Caco-2 (cell line): Measurements from ENCODE around the gene USHBP1. TPM values are rescaled to one million over a fixed set of nuclear protein-coding genes. Genes with fewer than 3 reads are reported as not detected.
A peak's percentile ranks its signal among the peaks of the same experiment; 100 is the strongest.

Experiments
- BruUV-seq: library from RNA; stranded (reverse); fragments of 400-500 nt; replicated peaks from 2 replicates; lab custom pipeline; 2021; lab: Mats Ljungman, UMichigan
- CTCF ChIA-PET: fragments of 300-600 bp; sonication (Branson Sonifier 250); formaldehyde crosslinking; loops from one replicate; lab custom pipeline; 2022; ENCODE audit warnings: antibody characterized with exemption; lab: Charles Lee
- POLR2A ChIA-PET: fragments of 300-600 bp; sonication (Branson Sonifier 250); formaldehyde crosslinking; loops from one replicate; lab custom pipeline; 2022; ENCODE audit warnings: antibody characterized with exemption; lab: Charles Lee
- DNase-seq, 2 experiments: peaks; one replicate each; pipeline versions ENCODE4 v3.0.0 to v3.0.0-alpha.2; 2020 to 2022
- H3K27me3 ChIP-seq: replicated peaks from 2 replicates; pipeline ENCODE4 v1.6.0; 2011; ENCODE audit warnings: low read length; ENCODE audit not compliant: control insufficient read depth, insufficient read depth
- H3K36me3 ChIP-seq: 2 replicates; pipeline ENCODE4 v1.5.1; 2011; ENCODE audit warnings: low read length; ENCODE audit not compliant: control insufficient read depth, insufficient read depth
- H3K4me1 ChIP-seq: fragments of 250-450 bp; sonication (Bioruptor Pico); 2 replicates; pipeline ENCODE4 v1.5.1; 2020; ENCODE audit warnings: mild to moderate bottlenecking
- H3K4me3 ChIP-seq: 2 replicates; pipeline ENCODE4 v1.5.1; 2011; ENCODE audit warnings: low read depth, mild to moderate bottlenecking, control low read depth, low read length
- H3K9me3 ChIP-seq: fragments of 250-450 bp; sonication (Bioruptor Pico); 2 replicates; pipeline ENCODE4 v1.5.1; 2020; ENCODE audit warnings: mild to moderate bottlenecking, moderate library complexity
- H3K27ac Mint-ChIP-seq: one replicate; pipeline ENCODE4 v1.8.0; 2022; ENCODE audit warnings: mixed read lengths; ENCODE audit not compliant: unreplicated experiment
- H3K27me3 Mint-ChIP-seq: one replicate; pipeline ENCODE4 v1.8.0; 2022; ENCODE audit warnings: mixed read lengths; ENCODE audit not compliant: insufficient read depth, unreplicated experiment
- H3K36me3 Mint-ChIP-seq: one replicate; pipeline ENCODE4 v1.8.0; 2022; ENCODE audit warnings: mild to moderate bottlenecking, mixed read lengths; ENCODE audit not compliant: insufficient read depth, unreplicated experiment
- H3K4me1 Mint-ChIP-seq: one replicate; pipeline ENCODE4 v1.8.0; 2022; ENCODE audit warnings: low read depth, mixed read lengths; ENCODE audit not compliant: unreplicated experiment
- H3K4me3 Mint-ChIP-seq: one replicate; pipeline ENCODE4 v1.8.0; 2022; ENCODE audit warnings: mild to moderate bottlenecking, moderate library complexity, mixed read lengths; ENCODE audit not compliant: unreplicated experiment
- H3K9me3 Mint-ChIP-seq: one replicate; pipeline ENCODE4 v1.8.0; 2022; ENCODE audit warnings: mixed read lengths; ENCODE audit not compliant: unreplicated experiment
- CTCF ChIP-seq, 2 experiments: fragments of 200-600 bp in 1 of 2; IDR thresholded peaks; 1 replicate in 1 of 2; 2 replicates in 1 of 2; pipeline versions ENCODE4 v1.5.1 to v1.8.0; 2011 to 2022; ENCODE audit warnings: antibody characterized with exemption in 1 of 2, control low read depth in 1 of 2, inconsistent platforms in 1 of 2, low read depth in 1 of 2, low read length in 1 of 2, mild to moderate bottlenecking in 1 of 2, moderate library complexity in 1 of 2; ENCODE audit not compliant: insufficient read depth in 1 of 2, severe bottlenecking in 1 of 2, unreplicated experiment in 1 of 2
- intact Hi-C: fragments of 100-400 bp; cut with micrococcal nuclease; formaldehyde crosslinking; loops from one replicate; pipeline ENCODE4 v1.10.0; 2022; ENCODE audit not compliant: unreplicated experiment
- total RNA-seq: library from RNA; stranded (reverse); gene quantifications from 2 replicates; pipeline ENCODE4 v1.2.3, GENCODE V29; 2022

Gene USHBP1
- total RNA-seq, 1 experiment from 2014 or later, result not detected

GRCh38 chr19:17312189-17313113, 47.9 kb upstream of the USHBP1 start:
- no peak for TF ChIP-seq CTCF (IDR thresholded peaks at IDR 0.05; ENCODE audit: insufficient read depth in 1 of 2, low read depth in 1 of 2, low read length in 1 of 2, severe bottlenecking in 1 of 2, unreplicated experiment in 1 of 2)
- ChIA-PET CTCF (interaction anchor here (0.9 to 1.7 kb wide), 2 partner anchors 17 to 20 kb away, joined by 3 to 7 read pairs; no protein-coding TSS in a partner anchor), POLR2A (no interaction called here)
- Mint-ChIP-seq H3K4me1 (peaks cover 19% of the 10 kb centered on the region), H3K36me3 (peaks cover 64% of the 10 kb centered on the region), H3K27ac (peak overlapping the region; percentile 84), H3K9me3 (no peaks in the 10 kb centered on the region), H3K27me3 (no peaks in the 10 kb centered on the region), H3K4me3 (peak overlapping the region; percentile 53)
- Histone ChIP-seq H3K27me3 (no peaks in the 10 kb centered on the region), H3K36me3 (peaks cover 6% of the 10 kb centered on the region), H3K9me3 (no peaks in the 10 kb centered on the region), H3K4me3 (no peak overlapping the region), H3K4me1 (peaks cover 23% of the 10 kb centered on the region)
- DNase-seq, result no peak
- BruUV-seq, result no TSS peak
- intact Hi-C loops, result no loop called here

- Mint-ChIP-seq H3K27ac (peak overlapping the region; percentile 84), H3K4me1 (peaks cover 20% of the 10 kb centered on the region), H3K9me3 (no peaks in the 10 kb centered on the region), H3K4me3 (peak overlapping the region; percentile 53), H3K36me3 (peaks cover 55% of the 10 kb centered on the region), H3K27me3 (no peaks in the 10 kb centered on the region)
- ChIA-PET POLR2A (no interaction called here), CTCF (interaction anchor here (0.9 to 1.7 kb wide), 2 partner anchors 18 to 19 kb away, joined by 3 to 7 read pairs; no protein-coding TSS in a partner anchor)
- peaks cover 6% of the 10 kb centered on the region for H3K36me3 ChIP-seq
- intact Hi-C loops, result no loop called here
- peak; percentile 49 to 64 for DNase-seq
- H3K27me3 ChIP-seq, result no peaks in the 10 kb centered on the region
- no peak overlapping the region for H3K4me3 ChIP-seq
- peaks cover 23% of the 10 kb centered on the region for H3K4me1 ChIP-seq
- no peaks in the 10 kb centered on the region for H3K9me3 ChIP-seq
- no TSS peak for BruUV-seq
- no peak for TF ChIP-seq CTCF (IDR thresholded peaks at IDR 0.05; ENCODE audit: insufficient read depth in 1 of 2, low read depth in 1 of 2, low read length in 1 of 2, severe bottlenecking in 1 of 2, unreplicated experiment in 1 of 2)
Measured at GRCh38 chr19:17311455-17312188, 47.1 kb upstream of the USHBP1 start.

- Mint-ChIP-seq H3K9me3 (no peaks in the 10 kb centered on the region), H3K4me3 (peak overlapping the region; percentile 93), H3K27me3 (no peaks in the 10 kb centered on the region), H3K36me3 (peaks cover 54% of the 10 kb centered on the region), H3K27ac (peak overlapping the region; percentile 82), H3K4me1 (peaks cover 20% of the 10 kb centered on the region)
- Histone ChIP-seq H3K27me3 (no peaks in the 10 kb centered on the region), H3K4me3 (peak overlapping the region; percentile 54), H3K36me3 (peaks cover 4% of the 10 kb centered on the region), H3K9me3 (no peaks in the 10 kb centered on the region), H3K4me1 (peaks cover 23% of the 10 kb centered on the region)
- POLR2A ChIA-PET, result interaction anchor here (1.0 to 2.0 kb wide), 4 partner anchors 11 to 43 kb away, joined by 4 to 17 read pairs (median 10); partner anchors contain the start of genes ANO8 and BABAM1
- no TSS peak for BruUV-seq
- no peak for TF ChIP-seq CTCF (IDR thresholded peaks at IDR 0.05; ENCODE audit: insufficient read depth in 1 of 2, low read depth in 1 of 2, low read length in 1 of 2, severe bottlenecking in 1 of 2, unreplicated experiment in 1 of 2)
- CTCF ChIA-PET, result interaction anchor here (0.6 to 1.9 kb wide), 3 partner anchors 18 to 109 kb away, joined by 3 to 13 read pairs (median 6); no protein-coding TSS in a partner anchor
- DNase-seq, result no peak
- intact Hi-C loops, result loop anchor here (2.0 kb wide), 1 partner anchor 27 kb away; the partner anchor contains the start of gene GTPBP3
Measured at GRCh38 chr19:17309965-17310461, 45.5 kb upstream of the USHBP1 start.
